Choroid plexus epithelial cell (primary cell): ENCODE measurements around the gene TOR1B.
"Not testable (repeated sequence)": the region's sequence is repeated elsewhere in the genome, so short reads cannot be mapped to it uniquely, and the experiment has no call there.

Experiments
- DNase-seq: peaks from one replicate; pipeline ENCODE4 v3.0.0-alpha.2; 2010; ENCODE audit warnings: low read depth
- H3K4me3 ChIP-seq: 2 replicates; pipeline ENCODE4 v1.5.1; 2011; ENCODE audit warnings: low read depth, mild to moderate bottlenecking, control low read depth, low read length, moderate library complexity
- CTCF ChIP-seq: conservative IDR thresholded peaks from 2 replicates; pipeline ENCODE4 v1.5.1; 2011; ENCODE audit warnings: low read depth, mild to moderate bottlenecking, control low read depth, inconsistent platforms, low read length, moderate library complexity

Gene TOR1B

GRCh38 chr9:129770741-129771140 is 32.2 kb upstream of the TOR1B start:
- no peak for TF ChIP-seq CTCF
- DNase-seq = no peak
- no peak overlapping the region for H3K4me3 ChIP-seq

GRCh38 chr9:129773262-129774048 is 29.5 kb upstream of the TOR1B start:
- peak; percentile 86 for DNase-seq
- no peak for TF ChIP-seq CTCF
- H3K4me3 ChIP-seq = no peak overlapping the region

- no peak for DNase-seq
- TF ChIP-seq CTCF = no peak
- no peak overlapping the region for H3K4me3 ChIP-seq
Measured at GRCh38 chr9:129774791-129775447, 28.1 kb upstream of the TOR1B start.

- no peak overlapping the region for H3K4me3 ChIP-seq
- no peak for TF ChIP-seq CTCF
- no peak for DNase-seq
Measured at GRCh38 chr9:129775448-129775798, 27.6 kb upstream of the TOR1B start.

- DNase-seq, H3K4me3 ChIP-seq: not testable (repeated sequence)
Measured at GRCh38 chr9:129776096-129776495, 26.9 kb upstream of the TOR1B start.

GRCh38 chr9:129776566-129776937 is 26.4 kb upstream of the TOR1B start:
- no peak for TF ChIP-seq CTCF
- peak; percentile 86 for DNase-seq
- H3K4me3 ChIP-seq = peak overlapping the region; percentile 28

GRCh38 chr9:129776938-129777768 is 25.8 kb upstream of the TOR1B start:
- H3K4me3 ChIP-seq = peak overlapping the region; percentile 28
- peak; percentile 100 for DNase-seq

More at GRCh38 chr9:129776938-129777768, 25.8 kb upstream of the TOR1B start:
- TF ChIP-seq CTCF = no peak
